SH-SY5Y (cell line): Measurements from ENCODE around the gene MUC6.

Experiments used
- GATA2 ChIP-seq: IDR thresholded peaks from 2 replicates; pipeline ENCODE4 v1.6.1; 2011; ENCODE audit warnings: mild to moderate bottlenecking, low read depth, low read length
- GATA3 ChIP-seq: IDR thresholded peaks from 2 replicates; pipeline ENCODE4 v1.6.1; 2011; ENCODE audit warnings: low read depth, mild to moderate bottlenecking, low read length, moderate library complexity

- TF ChIP-seq GATA2 (no peak), GATA3 (no peak)
Measured at GRCh38 chr11:1001617-1002405, 34.7 kb downstream of the MUC6 start.
